H9 (cell line): ENCODE results near the gene DIAPH2. TPM values are rescaled to one million over a fixed set of nuclear protein-coding genes. Genes with fewer than 3 reads are reported as not detected.

Experiments
- DNase-seq: peaks from one replicate; pipeline ENCODE4 v3.0.0-alpha.2; 2017
- H2AFZ ChIP-seq: one replicate; pipeline ENCODE4 v1.6.1; 2013; ENCODE audit warnings: mild to moderate bottlenecking, low read length, control low read depth, moderate library complexity
- H2AK5ac ChIP-seq: 2 replicates; pipeline ENCODE4 v1.6.1; 2013; ENCODE audit warnings: low read length, control low read depth, mixed read lengths; ENCODE audit not compliant: insufficient read length
- H2BK120ac ChIP-seq: one replicate; pipeline ENCODE4 v1.6.1; 2013; ENCODE audit warnings: low read depth, mild to moderate bottlenecking, low read length, control low read depth, inconsistent platforms; ENCODE audit not compliant: poor library complexity, severe bottlenecking
- H2BK12ac ChIP-seq: 2 replicates; pipeline ENCODE4 v1.6.1; 2013; ENCODE audit warnings: low read length, control low read depth, mixed read lengths, low read depth; ENCODE audit not compliant: insufficient read length
- H2BK15ac ChIP-seq: 2 replicates; pipeline ENCODE4 v1.6.1; 2013; ENCODE audit warnings: low read depth, low read length, control low read depth
- H2BK20ac ChIP-seq: one replicate; pipeline ENCODE4 v1.6.1; 2013; ENCODE audit warnings: low read depth, mild to moderate bottlenecking, low read length, control low read depth, inconsistent platforms; ENCODE audit not compliant: poor library complexity, severe bottlenecking
- H2BK5ac ChIP-seq: 2 replicates; pipeline ENCODE4 v1.6.1; 2013; ENCODE audit warnings: low read length, control low read depth, mixed read lengths; ENCODE audit not compliant: insufficient read length
- H3K14ac ChIP-seq: 2 replicates; pipeline ENCODE4 v1.6.1; 2013; ENCODE audit warnings: low read length, control low read depth; ENCODE audit not compliant: insufficient read depth
- H3K18ac ChIP-seq: 2 replicates; pipeline ENCODE4 v1.6.1; 2013; ENCODE audit warnings: low read depth, mild to moderate bottlenecking, mixed read lengths, low read length, control low read depth; ENCODE audit not compliant: insufficient read length
- H3K23ac ChIP-seq: 2 replicates; pipeline ENCODE4 v1.6.1; 2013; ENCODE audit warnings: low read length, control low read depth, mixed read lengths, low read depth; ENCODE audit not compliant: insufficient read length
- H3K23me2 ChIP-seq: 2 replicates; pipeline ENCODE4 v1.6.1; 2013; ENCODE audit warnings: low read depth, mild to moderate bottlenecking, mixed read lengths, low read length, control low read depth; ENCODE audit not compliant: insufficient read length, poor library complexity, severe bottlenecking
- H3K27ac ChIP-seq: 2 replicates; pipeline ENCODE4 v1.5.1; 2013; ENCODE audit warnings: low read length, control low read depth, mixed read lengths, low read depth; ENCODE audit not compliant: insufficient read length
- H3K27me3 ChIP-seq: 2 replicates; pipeline ENCODE4 v1.6.1; 2013; ENCODE audit warnings: low read length, control low read depth, inconsistent platforms; ENCODE audit not compliant: insufficient read depth
- H3K4ac ChIP-seq: 2 replicates; pipeline ENCODE4 v1.6.1; 2013; ENCODE audit warnings: low read depth, mild to moderate bottlenecking, control low read depth, inconsistent platforms, low read length, moderate library complexity
- H3K4me1 ChIP-seq: 2 replicates; pipeline ENCODE4 v1.6.1; 2013; ENCODE audit warnings: low read length, control low read depth, inconsistent platforms; ENCODE audit not compliant: insufficient read depth
- H3K4me2 ChIP-seq: 2 replicates; pipeline ENCODE4 v1.6.1; 2013; ENCODE audit warnings: low read length, control low read depth, mixed read lengths; ENCODE audit not compliant: insufficient read length, insufficient read depth
- H3K56ac ChIP-seq: 2 replicates; pipeline ENCODE4 v1.6.1; 2013; ENCODE audit warnings: low read depth, mild to moderate bottlenecking, mixed read lengths, low read length, control low read depth; ENCODE audit not compliant: insufficient read length
- H3K79me1 ChIP-seq: 2 replicates; pipeline ENCODE4 v1.6.1; 2013; ENCODE audit warnings: low read depth, mild to moderate bottlenecking, moderate library complexity, low read length, control low read depth, inconsistent platforms; ENCODE audit not compliant: insufficient read depth, poor library complexity, severe bottlenecking
- H3K79me2 ChIP-seq: 2 replicates; pipeline ENCODE4 v1.6.1; 2013; ENCODE audit warnings: low read length, control low read depth, inconsistent platforms; ENCODE audit not compliant: insufficient read depth
- H3K9ac ChIP-seq: 2 replicates; pipeline ENCODE4 v1.6.1; 2013; ENCODE audit warnings: low read length, control low read depth, mixed read lengths; ENCODE audit not compliant: insufficient read length; ENCODE audit errors: extremely low read depth
- H3K9me3 ChIP-seq: one replicate; pipeline ENCODE4 v1.6.1; 2013; ENCODE audit warnings: low read depth, low read length, inconsistent platforms; ENCODE audit not compliant: control insufficient read depth
- H3T11ph ChIP-seq: one replicate; pipeline ENCODE4 v1.6.1; 2013; ENCODE audit warnings: mild to moderate bottlenecking, low read length, control low read depth, inconsistent platforms
- H4K20me1 ChIP-seq: one replicate; pipeline ENCODE4 v1.6.1; 2013; ENCODE audit not compliant: control insufficient read depth, insufficient read length, insufficient read depth
- H4K5ac ChIP-seq: 2 replicates; pipeline ENCODE4 v1.6.1; 2013; ENCODE audit warnings: low read depth, mild to moderate bottlenecking, mixed read lengths, low read length, control low read depth; ENCODE audit not compliant: insufficient read length
- H4K8ac ChIP-seq: replicated peaks from 2 replicates; pipeline ENCODE4 v1.6.1; 2013; ENCODE audit warnings: low read length, control low read depth, mixed read lengths, low read depth; ENCODE audit not compliant: insufficient read length
- H4K91ac ChIP-seq: 2 replicates; pipeline ENCODE4 v1.6.1; 2013; ENCODE audit warnings: low read depth, mild to moderate bottlenecking, moderate library complexity, mixed read lengths, low read length, control low read depth; ENCODE audit not compliant: insufficient read length
- H3K27ac Mint-ChIP-seq, 3 experiments: 2 replicates in 2 of 3; 3 replicates in 1 of 3; pipeline ENCODE4 v1.8.0; 2020 to 2021; ENCODE audit warnings: mixed read lengths in 3 of 3, mild to moderate bottlenecking in 1 of 3, moderate library complexity in 1 of 3
- H3K27me3 Mint-ChIP-seq: 2 replicates; pipeline ENCODE4 v1.8.0; 2021; ENCODE audit warnings: low read depth, mild to moderate bottlenecking, moderate library complexity, mixed read lengths
- H3K36me3 Mint-ChIP-seq, 3 experiments: 2 replicates in 2 of 3; 3 replicates in 1 of 3; pipeline ENCODE4 v1.8.0; 2020 to 2021; ENCODE audit warnings: low read depth in 3 of 3, mixed read lengths in 3 of 3; ENCODE audit not compliant: insufficient read depth in 1 of 3
- H3K4me1 Mint-ChIP-seq, 2 experiments: 2 replicates each; pipeline ENCODE4 v1.8.0; 2020; ENCODE audit warnings: mixed read lengths in 2 of 2
- H3K4me3 Mint-ChIP-seq, 2 experiments: 2 replicates in 1 of 2; 3 replicates in 1 of 2; pipeline ENCODE4 v1.8.0; 2020 to 2021; ENCODE audit warnings: mild to moderate bottlenecking in 2 of 2, mixed read lengths in 2 of 2, moderate library complexity in 1 of 2
- H3K9me3 Mint-ChIP-seq, 2 experiments: 2 replicates in 1 of 2; 3 replicates in 1 of 2; pipeline ENCODE4 v1.8.0; 2020; ENCODE audit warnings: mild to moderate bottlenecking in 2 of 2, mixed read lengths in 2 of 2, moderate library complexity in 1 of 2
- WGBS: extraction: QIAGEN DNeasy Blood & Tissue Kit; methylation state at CpG from one replicate; pipeline ENCODE4 v1.1.7; 2013; ENCODE audit warnings: missing lambda C conversion rate, low lambda C conversion rate, mixed read lengths; ENCODE audit not compliant: insufficient read length; ENCODE audit errors: extremely low coverage; 5-methylcytosine and 5-hydroxymethylcytosine counted together
- total RNA-seq: library from RNA; stranded (reverse); gene quantifications from 2 replicates; pipeline ENCODE4 v1.2.1, GENCODE V29; 2021
- TF ChIP-seq, protein P1 (sequence below): fragments of 200-600 bp; sonication (generic); conservative IDR thresholded peaks from 3 replicates; pipeline ENCODE4 v1.8.0; 2021; ENCODE audit warnings: antibody characterized with exemption, mild to moderate bottlenecking

Gene DIAPH2
- total RNA-seq, 1 experiment from 2014 or later, result 45.4 TPM

DNA sequence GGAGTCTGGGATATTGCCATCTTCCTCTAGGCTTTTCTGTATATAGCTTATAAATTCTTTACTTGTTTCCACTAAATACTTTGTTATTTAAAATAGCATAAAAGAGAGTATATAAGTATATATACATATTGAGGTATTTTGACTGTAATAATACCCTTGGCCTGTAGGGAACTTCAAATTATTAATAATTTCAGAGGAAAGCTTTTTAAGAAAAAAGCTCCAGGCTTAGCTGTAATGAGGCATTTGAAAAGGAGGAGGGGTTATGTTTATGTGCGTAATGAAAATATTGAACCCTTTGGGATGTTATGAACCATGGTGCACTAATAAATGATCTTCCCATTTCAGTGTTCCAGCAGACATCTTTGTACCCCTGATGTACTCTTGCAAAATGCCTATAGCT lies 777.1 kb downstream of the DIAPH2 start:
- H4K91ac ChIP-seq, result no peak overlapping the region
- no peak overlapping the region for H2BK15ac ChIP-seq
- DNase-seq, result no peak
- Mint-ChIP-seq H3K27me3 (no peaks in the 10 kb centered on the region), H3K4me3 (no peak overlapping the region), H3K36me3 (peaks cover 0 to 27% (median 3%) of the 10 kb centered on the region in 3 experiments; a peak in 4 of 7 replicates), H3K9me3 (no peaks in the 10 kb centered on the region), H3K27ac (peak overlapping the region in 2 of 3 experiments; percentile 10 to 58; a peak in 2 of 7 replicates), H3K4me1 (peaks cover 36 to 52% of the 10 kb centered on the region in 2 experiments)
- H3K27me3 ChIP-seq, result no peaks in the 10 kb centered on the region
- TF ChIP-seq, protein P1, sequence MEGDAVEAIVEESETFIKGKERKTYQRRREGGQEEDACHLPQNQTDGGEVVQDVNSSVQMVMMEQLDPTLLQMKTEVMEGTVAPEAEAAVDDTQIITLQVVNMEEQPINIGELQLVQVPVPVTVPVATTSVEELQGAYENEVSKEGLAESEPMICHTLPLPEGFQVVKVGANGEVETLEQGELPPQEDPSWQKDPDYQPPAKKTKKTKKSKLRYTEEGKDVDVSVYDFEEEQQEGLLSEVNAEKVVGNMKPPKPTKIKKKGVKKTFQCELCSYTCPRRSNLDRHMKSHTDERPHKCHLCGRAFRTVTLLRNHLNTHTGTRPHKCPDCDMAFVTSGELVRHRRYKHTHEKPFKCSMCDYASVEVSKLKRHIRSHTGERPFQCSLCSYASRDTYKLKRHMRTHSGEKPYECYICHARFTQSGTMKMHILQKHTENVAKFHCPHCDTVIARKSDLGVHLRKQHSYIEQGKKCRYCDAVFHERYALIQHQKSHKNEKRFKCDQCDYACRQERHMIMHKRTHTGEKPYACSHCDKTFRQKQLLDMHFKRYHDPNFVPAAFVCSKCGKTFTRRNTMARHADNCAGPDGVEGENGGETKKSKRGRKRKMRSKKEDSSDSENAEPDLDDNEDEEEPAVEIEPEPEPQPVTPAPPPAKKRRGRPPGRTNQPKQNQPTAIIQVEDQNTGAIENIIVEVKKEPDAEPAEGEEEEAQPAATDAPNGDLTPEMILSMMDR, result peak; percentile 26; the same call in 2 of the 3 replicates
- no peaks in the 10 kb centered on the region for H4K20me1 ChIP-seq
- no peak overlapping the region for H2BK5ac ChIP-seq
- H3K56ac ChIP-seq, result no peak overlapping the region
- no peak overlapping the region for H2BK12ac ChIP-seq
- 0 out of 2 replicates have a peak, but pooled peaks cover 2% of the 10 kb centered on the region for H3K79me2 ChIP-seq
- no peak overlapping the region for H3K18ac ChIP-seq
- H2AK5ac ChIP-seq, result no peak overlapping the region
- no peak overlapping the region for H3K14ac ChIP-seq
- H3K4me2 ChIP-seq, result no peak overlapping the region
- H2AFZ ChIP-seq, result no peak overlapping the region
- H4K5ac ChIP-seq, result no peak overlapping the region
- no peak overlapping the region for H3K9ac ChIP-seq
- H4K8ac ChIP-seq, result no peak overlapping the region
- no peak overlapping the region for H3T11ph ChIP-seq
- H3K23me2 ChIP-seq, result no peaks in the 10 kb centered on the region
- H3K4ac ChIP-seq, result no peak overlapping the region
- H3K4me1 ChIP-seq, result peaks cover 2% of the 10 kb centered on the region; the same call in 1 of the 2 replicates
- no peak overlapping the region for H3K27ac ChIP-seq
- H3K79me1 ChIP-seq, result no peaks in the 10 kb centered on the region
- H2BK20ac ChIP-seq, result no peak overlapping the region
- no CpG with 5 or more reads among the region's 1 CpG for WGBS
- H2BK120ac ChIP-seq, result no peak overlapping the region
- no peaks in the 10 kb centered on the region for H3K9me3 ChIP-seq
- H3K23ac ChIP-seq, result no peak overlapping the region
